SU-DHL-6 (cell line): ENCODE data around the gene CD247.

Experiments used
- H2AFZ ChIP-seq: fragments of 200-600 bp; sonication (generic); 2 replicates; pipeline ENCODE4 v1.6.1; 2014; ENCODE audit warnings: low read depth, mild to moderate bottlenecking, moderate library complexity, mixed read lengths, antibody characterized with exemption, low read length; ENCODE audit not compliant: severe bottlenecking
- H3F3A ChIP-seq: fragments of 200-600 bp; shearing (Covaris generic); 2 replicates; pipeline ENCODE4 v1.6.0; 2016; ENCODE audit warnings: antibody characterized with exemption, mild to moderate bottlenecking; ENCODE audit not compliant: insufficient read depth
- H3K27ac ChIP-seq: fragments of 200-600 bp; sonication (generic); 2 replicates; pipeline ENCODE4 v1.5.1; 2016; ENCODE audit warnings: low read depth, mild to moderate bottlenecking, low read length, moderate library complexity, mixed read lengths
- H3K27me3 ChIP-seq: fragments of 200-600 bp; sonication (generic), shearing (Covaris generic); 2 replicates; pipeline ENCODE4 v1.6.0; 2014; ENCODE audit warnings: mild to moderate bottlenecking, low read length
- H3K36me3 ChIP-seq: fragments of 200-600 bp; sonication (generic); 2 replicates; pipeline ENCODE4 v1.6.1; 2014; ENCODE audit warnings: mild to moderate bottlenecking, low read length, mixed read lengths
- H3K4me2 ChIP-seq: fragments of 300-600, 200-600 bp; shearing (Covaris generic), sonication (generic); 2 replicates; pipeline ENCODE4 v1.6.0; 2014; ENCODE audit warnings: low read length, low read depth, mild to moderate bottlenecking; ENCODE audit not compliant: poor library complexity, severe bottlenecking
- H3K4me3 ChIP-seq: fragments of 200-600 bp; sonication (generic); 2 replicates; pipeline ENCODE4 v1.5.1; 2014; ENCODE audit warnings: antibody characterized with exemption, low read length, mild to moderate bottlenecking, mixed read lengths; ENCODE audit not compliant: insufficient read depth, poor library complexity, severe bottlenecking
- H3K79me2 ChIP-seq: fragments of 200-600 bp; sonication (generic); 2 replicates; pipeline ENCODE4 v1.6.1; 2014; ENCODE audit warnings: mild to moderate bottlenecking, low read length, moderate library complexity; ENCODE audit not compliant: insufficient read depth
- H3K9ac ChIP-seq: fragments of 200-600 bp; sonication (generic); 2 replicates; pipeline ENCODE4 v1.7.0; 2014; ENCODE audit warnings: mild to moderate bottlenecking, low read length
- H3K9me2 ChIP-seq: fragments of 200-600 bp; sonication (generic); replicated peaks from 2 replicates; pipeline ENCODE4 v1.6.1; 2014; ENCODE audit warnings: low read length; ENCODE audit not compliant: insufficient read depth
- H3K9me3 ChIP-seq: fragments of 200-600 bp; sonication (generic); 2 replicates; pipeline ENCODE4 v1.6.1; 2014; ENCODE audit warnings: low read length, mixed read lengths; ENCODE audit not compliant: insufficient read depth
- H4K20me1 ChIP-seq: fragments of 200-600 bp; sonication (generic); 2 replicates; pipeline ENCODE4 v1.6.1; 2014; ENCODE audit warnings: low read depth, mild to moderate bottlenecking, antibody characterized with exemption, low read length, moderate library complexity, mixed read lengths
- EZH2phosphoT487 ChIP-seq: fragments of 200-600 bp; sonication (generic), shearing (Covaris generic); conservative IDR thresholded peaks from 2 replicates; pipeline ENCODE4 v1.6.1; 2018; ENCODE audit warnings: mild to moderate bottlenecking, antibody characterized with exemption, low read length, moderate library complexity, mixed read lengths
- TF ChIP-seq, protein P1 (sequence below): fragments of 200-600 bp; sonication (generic); IDR thresholded peaks from one replicate; pipeline ENCODE4 v1.5.1; 2017; ENCODE audit warnings: antibody characterized with exemption, mild to moderate bottlenecking, low read length, moderate library complexity; ENCODE audit not compliant: insufficient read depth, poor library complexity, severe bottlenecking

Gene CD247

DNA sequence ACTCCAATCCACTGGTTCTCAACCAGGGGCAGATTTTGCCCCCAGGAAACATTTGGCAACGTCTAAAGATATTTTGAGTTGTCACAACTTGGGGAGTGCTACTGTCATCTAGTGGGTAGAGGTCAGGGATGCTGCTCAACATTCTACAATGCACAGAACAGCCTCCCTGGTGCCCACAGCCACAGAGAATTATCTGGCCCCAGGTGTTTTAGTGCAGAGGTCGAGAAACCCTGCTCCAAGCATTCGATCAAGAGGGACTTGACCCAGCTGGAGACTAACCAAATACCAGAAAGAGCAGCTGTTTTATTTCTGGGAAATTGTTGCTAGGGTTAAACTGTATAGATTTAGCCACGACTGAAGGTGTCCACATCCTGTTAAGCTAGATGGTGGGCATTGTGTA, 19.2 kb downstream of the CD247 start:
- Histone ChIP-seq H3F3A (no peaks in the 10 kb centered on the region), H3K9me2 (no peaks in the 10 kb centered on the region), H3K9ac (no peak overlapping the region), H4K20me1 (no peaks in the 10 kb centered on the region), H3K79me2 (no peaks in the 10 kb centered on the region), H3K27me3 (no peaks in the 10 kb centered on the region), H3K4me3 (peak overlapping the region; percentile 36), H3K36me3 (no peaks in the 10 kb centered on the region), H3K4me2 (peak overlapping the region; percentile 62), H3K27ac (peak overlapping the region; percentile 56), H3K9me3 (no peaks in the 10 kb centered on the region), H2AFZ (peak overlapping the region; percentile 21)
- TF ChIP-seq, protein P1, sequence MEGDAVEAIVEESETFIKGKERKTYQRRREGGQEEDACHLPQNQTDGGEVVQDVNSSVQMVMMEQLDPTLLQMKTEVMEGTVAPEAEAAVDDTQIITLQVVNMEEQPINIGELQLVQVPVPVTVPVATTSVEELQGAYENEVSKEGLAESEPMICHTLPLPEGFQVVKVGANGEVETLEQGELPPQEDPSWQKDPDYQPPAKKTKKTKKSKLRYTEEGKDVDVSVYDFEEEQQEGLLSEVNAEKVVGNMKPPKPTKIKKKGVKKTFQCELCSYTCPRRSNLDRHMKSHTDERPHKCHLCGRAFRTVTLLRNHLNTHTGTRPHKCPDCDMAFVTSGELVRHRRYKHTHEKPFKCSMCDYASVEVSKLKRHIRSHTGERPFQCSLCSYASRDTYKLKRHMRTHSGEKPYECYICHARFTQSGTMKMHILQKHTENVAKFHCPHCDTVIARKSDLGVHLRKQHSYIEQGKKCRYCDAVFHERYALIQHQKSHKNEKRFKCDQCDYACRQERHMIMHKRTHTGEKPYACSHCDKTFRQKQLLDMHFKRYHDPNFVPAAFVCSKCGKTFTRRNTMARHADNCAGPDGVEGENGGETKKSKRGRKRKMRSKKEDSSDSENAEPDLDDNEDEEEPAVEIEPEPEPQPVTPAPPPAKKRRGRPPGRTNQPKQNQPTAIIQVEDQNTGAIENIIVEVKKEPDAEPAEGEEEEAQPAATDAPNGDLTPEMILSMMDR: no peak
- TF ChIP-seq EZH2phosphoT487: no peak

DNA sequence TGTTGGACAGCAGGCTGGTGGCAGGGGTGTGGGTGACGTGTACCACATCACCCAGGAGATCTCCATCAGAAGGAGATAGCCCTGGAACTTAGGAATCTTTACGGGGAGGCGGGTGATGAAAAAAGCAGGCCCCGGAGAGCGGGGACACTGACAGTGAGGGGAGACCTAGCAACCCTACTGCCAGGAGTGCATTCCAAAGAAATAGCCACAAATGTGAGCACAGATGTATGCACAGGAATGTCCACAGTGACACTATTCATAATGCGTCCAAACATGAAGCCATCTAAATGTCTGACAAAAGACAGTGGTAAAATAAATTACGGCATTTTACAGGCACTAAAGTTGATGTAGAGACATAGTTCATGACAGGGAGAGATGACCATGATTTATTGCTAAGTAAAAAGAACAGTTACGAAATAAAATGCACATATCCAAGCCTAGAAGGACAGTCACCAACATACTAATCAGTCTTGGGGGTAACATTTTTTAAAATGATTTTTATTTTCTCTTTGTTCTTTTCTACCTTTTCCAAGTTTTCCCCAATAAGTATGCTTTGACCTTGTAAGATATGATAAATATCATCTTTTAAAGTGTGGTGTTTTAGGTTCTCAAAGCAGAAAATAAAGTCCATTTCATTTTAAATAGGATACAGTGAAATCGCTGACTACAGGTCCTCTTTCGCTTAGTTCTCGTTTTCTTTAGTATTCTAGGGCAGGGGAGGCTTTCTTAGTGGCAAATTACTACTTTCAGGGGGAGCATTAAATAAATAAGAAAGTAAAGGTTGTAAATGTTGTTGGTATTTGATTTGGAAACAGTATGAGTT, 21.3 kb downstream of the CD247 start:
- H3K36me3 ChIP-seq: no peaks in the 10 kb centered on the region
- no peaks in the 10 kb centered on the region for H4K20me1 ChIP-seq
- no peaks in the 10 kb centered on the region for H3K27me3 ChIP-seq
- no peak overlapping the region for H3K9ac ChIP-seq
- no peak overlapping the region for H3K27ac ChIP-seq
- H3F3A ChIP-seq: no peaks in the 10 kb centered on the region
- no peak overlapping the region for H3K4me3 ChIP-seq
- H3K9me3 ChIP-seq: no peaks in the 10 kb centered on the region
- H3K79me2 ChIP-seq: no peaks in the 10 kb centered on the region
- no peaks in the 10 kb centered on the region for H3K9me2 ChIP-seq
- TF ChIP-seq EZH2phosphoT487: no peak
- TF ChIP-seq, protein P1: no peak
- no peak overlapping the region for H2AFZ ChIP-seq
- no peak overlapping the region for H3K4me2 ChIP-seq

DNA sequence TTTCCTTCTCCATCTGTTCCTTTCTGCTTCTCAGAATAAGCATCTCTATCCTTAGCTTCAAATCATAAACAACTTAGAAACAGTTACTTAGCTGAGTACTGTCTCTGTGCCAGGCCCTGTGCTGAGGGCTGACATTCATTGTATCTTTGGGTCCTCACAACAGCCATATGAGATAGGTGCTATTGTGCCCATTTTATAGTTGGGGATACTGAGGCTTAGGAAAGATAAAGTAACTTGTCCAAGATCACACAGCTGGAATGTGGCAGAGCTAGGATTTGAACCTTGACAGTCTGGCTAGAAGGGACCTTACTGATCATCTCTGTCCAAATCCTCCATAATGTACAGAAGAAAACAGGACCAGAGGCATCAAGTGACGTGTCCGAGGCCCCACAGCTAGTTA, 25.0 kb downstream of the CD247 start:
- Histone ChIP-seq H3K9me2 (no peaks in the 10 kb centered on the region), H2AFZ (no peak overlapping the region), H3K79me2 (no peaks in the 10 kb centered on the region), H3K27me3 (no peaks in the 10 kb centered on the region), H3K9me3 (no peaks in the 10 kb centered on the region), H3F3A (no peaks in the 10 kb centered on the region), H3K4me2 (no peak overlapping the region), H3K36me3 (no peaks in the 10 kb centered on the region), H3K9ac (no peak overlapping the region), H3K27ac (no peak overlapping the region), H3K4me3 (no peak overlapping the region), H4K20me1 (no peaks in the 10 kb centered on the region)
- TF ChIP-seq EZH2phosphoT487: no peak
- TF ChIP-seq, protein P1: no peak
